IPS-11a (cell line): Measurements from ENCODE around the gene HERPUD1.

ENCODE experiments used
- H3K4me3 ChIP-seq: one replicate; pipeline ENCODE4 v1.5.1; 2013; ENCODE audit warnings: low read depth, low read length, control low read depth

HERPUD1 gene

DNA sequence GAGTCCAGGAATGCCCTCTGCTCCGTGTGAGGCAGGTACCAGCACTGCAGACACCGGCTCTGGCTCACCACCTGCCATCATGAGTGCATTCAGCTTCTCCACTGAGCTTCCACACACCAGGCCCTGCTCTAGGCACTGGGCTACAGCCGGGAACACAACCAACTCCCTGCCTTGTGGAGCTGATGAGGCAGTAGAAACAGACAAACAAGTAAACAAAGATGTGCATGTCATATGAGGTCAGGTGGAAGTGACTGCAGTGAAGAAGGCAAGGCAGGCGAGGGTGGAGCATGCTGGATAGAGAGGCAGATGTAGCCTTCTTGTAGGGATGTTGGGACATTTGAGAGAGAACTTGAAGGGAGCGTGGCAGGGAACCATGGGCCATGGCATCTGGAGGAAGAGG, 62.4 kb downstream of the HERPUD1 start:
- H3K4me3 ChIP-seq, result no peak overlapping the region
